Naive thymus-derived CD4-positive, alpha-beta T cell (primary cell): ENCODE results near the gene TRMT61A. TPM values are rescaled to one million over a fixed set of nuclear protein-coding genes. Genes with fewer than 3 reads are reported as not detected.
A peak's percentile ranks its signal among the peaks of the same experiment; 100 is the strongest.

Source experiments
- ATAC-seq: fragments of 150-1000 bp; cut with Tn5 transposase; 2 replicates; pipeline ENCODE4 v1.10.0; 2021; ENCODE audit warnings: mild to moderate bottlenecking, moderate library complexity
- CTCF ChIA-PET: fragments of 350-600 bp; sonication (Branson Sonifier 250); formaldehyde crosslinking; loops from one replicate; lab custom pipeline; 2021; ENCODE audit warnings: antibody characterized with exemption; lab: Charles Lee
- POLR2A ChIA-PET: fragments of 350-600 bp; sonication (Branson Sonifier 250); formaldehyde crosslinking; loops from one replicate; lab custom pipeline; 2021; ENCODE audit warnings: antibody characterized with exemption, inconsistent platforms; lab: Charles Lee
- DNase-seq, 9 donors: peaks; one replicate each; pipeline versions ENCODE4 v3.0.0 to v3.0.0-alpha.2; 2020 to 2022; ENCODE audit warnings: mixed read lengths in 1 of 9
- H3K27ac ChIP-seq: one replicate; pipeline ENCODE4 v1.7.0; 2013; ENCODE audit warnings: mild to moderate bottlenecking, low read depth, low read length, moderate library complexity
- H3K27me3 ChIP-seq, 2 donors: one replicate each; pipeline ENCODE4 v1.7.0; 2013; ENCODE audit warnings: low read length in 2 of 2, mild to moderate bottlenecking in 2 of 2, moderate library complexity in 2 of 2; ENCODE audit not compliant: control insufficient read depth in 2 of 2, insufficient read depth in 2 of 2
- H3K36me3 ChIP-seq, 3 experiments: 1 replicate in 2 of 3; 2 replicates in 1 of 3; pipeline ENCODE4 v1.7.0; 2013; ENCODE audit warnings: low read length in 3 of 3, mild to moderate bottlenecking in 3 of 3, moderate library complexity in 1 of 3; ENCODE audit not compliant: insufficient read depth in 3 of 3, control insufficient read depth in 2 of 3
- H3K4me1 ChIP-seq, 2 donors: one replicate each; pipeline ENCODE4 v1.7.0; 2013; ENCODE audit warnings: low read length in 2 of 2, mild to moderate bottlenecking in 2 of 2, moderate library complexity in 1 of 2; ENCODE audit not compliant: control insufficient read depth in 2 of 2, insufficient read depth in 2 of 2
- H3K4me3 ChIP-seq: 2 replicates; pipeline ENCODE4 v1.7.0; 2013; ENCODE audit warnings: mild to moderate bottlenecking, low read length
- H3K9me3 ChIP-seq, 3 experiments: 1 replicate in 2 of 3; 2 replicates in 1 of 3; pipeline ENCODE4 v1.7.0; 2013; ENCODE audit warnings: low read length in 3 of 3; ENCODE audit not compliant: control insufficient read depth in 2 of 3
- H3K27ac Mint-ChIP-seq, 9 donors: one replicate each; pipeline ENCODE4 v1.8.0; 2020 to 2022; ENCODE audit warnings: mixed read lengths in 9 of 9, mild to moderate bottlenecking in 8 of 9, moderate library complexity in 5 of 9, inconsistent platforms in 2 of 9
- H3K27me3 Mint-ChIP-seq, 5 donors: one replicate each; pipeline ENCODE4 v1.8.0; 2021 to 2022; ENCODE audit warnings: mixed read lengths in 5 of 5, mild to moderate bottlenecking in 1 of 5
- H3K36me3 Mint-ChIP-seq, 5 donors: one replicate each; pipeline ENCODE4 v1.8.0; 2020 to 2022; ENCODE audit warnings: mixed read lengths in 5 of 5, mild to moderate bottlenecking in 3 of 5, inconsistent platforms in 1 of 5
- H3K4me1 Mint-ChIP-seq, 7 donors: one replicate each; pipeline ENCODE4 v1.8.0; 2020 to 2022; ENCODE audit warnings: mixed read lengths in 7 of 7, mild to moderate bottlenecking in 3 of 7, inconsistent platforms in 1 of 7
- H3K4me3 Mint-ChIP-seq, 10 donors: one replicate each; pipeline ENCODE4 v1.8.0; 2020 to 2022; ENCODE audit warnings: mild to moderate bottlenecking in 10 of 10, mixed read lengths in 10 of 10, moderate library complexity in 6 of 10, inconsistent platforms in 2 of 10
- H3K9me3 Mint-ChIP-seq, 11 donors: one replicate each; pipeline ENCODE4 v1.8.0; 2020 to 2022; ENCODE audit warnings: mixed read lengths in 11 of 11, mild to moderate bottlenecking in 4 of 11, inconsistent platforms in 1 of 11, moderate library complexity in 1 of 11
- intact Hi-C, 2 donors: fragments of 100-400 bp; cut with micrococcal nuclease; formaldehyde crosslinking; loops; one replicate each; pipeline ENCODE4 v1.15.1; 2023
- polyA plus RNA-seq, 2 donors: library from polyadenylated mRNA; unstranded; fragments of 300-500 nt; fragmentation: Illumina TruSeq; gene quantifications; one replicate each; pipeline ENCODE4 v1.2.3, GENCODE V29; 2021
- total RNA-seq, 6 experiments: library from RNA in 5 of 6; stranded (reverse) in 5 of 6; gene quantifications; 1 replicate in 5 of 6; 2 replicates in 1 of 6; pipeline ENCODE4 v1.2.3 and lab custom pipeline; 2021 to 2026

TRMT61A gene
- total and polyA plus RNA-seq, 7 experiments from 2014 or later, result 6.3 to 15.1 (median 12.2) TPM

- peaks cover 0 to 10% (median 5%) of the 10 kb centered on the region in 5 donors for H3K36me3 Mint-ChIP-seq
- no peaks in the 10 kb centered on the region for H3K27me3 Mint-ChIP-seq
- H3K4me3 Mint-ChIP-seq, result peak overlapping the region; percentile 82 to 98 (median 94)
- ChIA-PET CTCF (interaction anchor here (0.6 kb wide), 2 partner anchors 42 to 62 kb away, joined by 3 read pairs; no protein-coding TSS in a partner anchor), POLR2A (no interaction called here)
- DNase-seq (no peak), ATAC-seq (no peak)
- no peaks in the 10 kb centered on the region for H3K27me3 ChIP-seq
- peaks cover 8 to 36% (median 11%) of the 10 kb centered on the region in 3 experiments for H3K36me3 ChIP-seq
- H3K27ac Mint-ChIP-seq, result peak overlapping the region; percentile 84 to 93 (median 88)
- intact Hi-C loops, result loop anchor here (2.0 to 5.0 kb wide), 4 partner anchors 34 to 359 kb away; partner anchors contain the start of genes KLC1 (in 2 of the 2) and TRMT61A (in 1 of the 2)
- peak overlapping the region; percentile 87 for H3K27ac ChIP-seq
- peak overlapping the region; percentile 91 for H3K4me3 ChIP-seq
- peaks cover 43 to 73% (median 63%) of the 10 kb centered on the region in 7 donors for H3K4me1 Mint-ChIP-seq
- H3K4me1 ChIP-seq, result peaks cover 32 to 38% of the 10 kb centered on the region in 2 donors
- H3K9me3 Mint-ChIP-seq, result peaks cover 0 to 1% (median 0%) of the 10 kb centered on the region in 11 donors
- H3K9me3 ChIP-seq, result no peaks in the 10 kb centered on the region
Measured at GRCh38 chr14:103563226-103563620, 34.2 kb downstream of the TRMT61A start.

- Histone ChIP-seq H3K9me3 (no peaks in the 10 kb centered on the region), H3K36me3 (peaks cover 8 to 30% (median 11%) of the 10 kb centered on the region in 3 experiments), H3K27ac (peak overlapping the region; percentile 87), H3K4me3 (peak overlapping the region; percentile 91), H3K4me1 (peaks cover 32 to 37% of the 10 kb centered on the region in 2 donors), H3K27me3 (no peaks in the 10 kb centered on the region)
- ChIA-PET CTCF (interaction anchor here (0.6 kb wide), 2 partner anchors 43 to 62 kb away, joined by 3 read pairs; no protein-coding TSS in a partner anchor), POLR2A (interaction anchor here (0.6 kb wide), 1 partner anchor 1494 kb away, joined by 4 read pairs; no protein-coding TSS in a partner anchor)
- Mint-ChIP-seq H3K27ac (peak overlapping the region; percentile 49 to 93 (median 88)), H3K4me1 (peaks cover 36 to 66% (median 55%) of the 10 kb centered on the region in 7 donors), H3K4me3 (peak overlapping the region; percentile 82 to 98 (median 94)), H3K36me3 (peaks cover 0 to 10% (median 5%) of the 10 kb centered on the region in 5 donors), H3K27me3 (no peaks in the 10 kb centered on the region), H3K9me3 (peaks cover 0 to 1% (median 0%) of the 10 kb centered on the region in 11 donors)
- intact Hi-C loops, result loop anchor here (2.0 to 5.0 kb wide), 4 partner anchors 35 to 358 kb away; partner anchors contain the start of genes KLC1 (in 2 of the 2) and TRMT61A (in 1 of the 2)
- DNase-seq, result no peak
- no peak for ATAC-seq
Measured at GRCh38 chr14:103563844-103564505, 35.0 kb downstream of the TRMT61A start.

GRCh38 chr14:103568952-103569351 lies 40.0 kb downstream of the TRMT61A start:
- H3K4me1 Mint-ChIP-seq, result peaks cover 0 to 31% (median 19%) of the 10 kb centered on the region in 7 donors

DNA sequence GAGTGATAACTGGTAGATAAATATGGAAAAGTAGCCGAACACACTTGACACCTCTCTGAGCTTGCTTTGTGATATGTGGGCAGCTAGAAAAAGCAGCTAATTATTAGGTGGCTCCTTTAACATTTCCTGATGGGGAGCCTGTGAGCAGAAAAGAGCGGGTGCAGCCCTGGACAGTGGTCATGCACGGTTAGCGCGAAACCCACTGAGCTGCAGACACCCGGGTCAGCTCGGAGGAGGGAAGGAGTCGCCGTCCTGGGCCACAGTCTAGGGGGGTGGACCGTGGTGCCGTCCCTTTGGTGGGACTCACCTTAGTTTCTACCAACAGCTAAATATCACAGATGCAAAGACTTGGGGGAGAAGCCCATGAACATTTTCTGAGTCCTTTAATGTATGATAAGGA lies 40.4 kb downstream of the TRMT61A start:
- H3K4me1 Mint-ChIP-seq, result peaks cover 0 to 28% (median 16%) of the 10 kb centered on the region in 7 donors
- Histone ChIP-seq H3K27ac (no peak overlapping the region), H3K36me3 (peaks cover 0 to 14% (median 0%) of the 10 kb centered on the region in 3 experiments), H3K27me3 (no peaks in the 10 kb centered on the region), H3K4me3 (no peak overlapping the region), H3K4me1 (no peaks in the 10 kb centered on the region), H3K9me3 (no peaks in the 10 kb centered on the region)
- ATAC-seq, result no peak
- intact Hi-C loops, result no loop called here
- no peak overlapping the region for H3K4me3 Mint-ChIP-seq
- CTCF ChIA-PET, result interaction anchor here (0.7 kb wide), 1 partner anchor 110 kb away, joined by 3 read pairs; no protein-coding TSS in a partner anchor
- H3K27me3 Mint-ChIP-seq, result no peaks in the 10 kb centered on the region
- POLR2A ChIA-PET, result no interaction called here
- H3K27ac Mint-ChIP-seq, result no peak overlapping the region
- H3K9me3 Mint-ChIP-seq, result no peaks in the 10 kb centered on the region
- peaks cover 2 to 7% (median 2%) of the 10 kb centered on the region in 5 donors for H3K36me3 Mint-ChIP-seq
- no peak for DNase-seq

More at GRCh38 chr14:103568952-103569351, 40.0 kb downstream of the TRMT61A start:
- no peaks in the 10 kb centered on the region for H3K9me3 ChIP-seq
- ATAC-seq, result no peak
- ChIA-PET POLR2A (no interaction called here), CTCF (interaction anchor here (0.7 kb wide), 1 partner anchor 111 kb away, joined by 3 read pairs; no protein-coding TSS in a partner anchor)
- H3K9me3 Mint-ChIP-seq, result no peaks in the 10 kb centered on the region
- H3K4me3 Mint-ChIP-seq, result no peak overlapping the region
- no peak overlapping the region for H3K27ac Mint-ChIP-seq
- peaks cover 0 to 10% (median 0%) of the 10 kb centered on the region in 3 experiments for H3K36me3 ChIP-seq
- H3K27me3 Mint-ChIP-seq, result no peaks in the 10 kb centered on the region
- H3K36me3 Mint-ChIP-seq, result peaks cover 0 to 4% (median 0%) of the 10 kb centered on the region in 5 donors
- no peak overlapping the region for H3K4me3 ChIP-seq
- H3K27me3 ChIP-seq, result no peaks in the 10 kb centered on the region
- no peak for DNase-seq
- H3K27ac ChIP-seq, result no peak overlapping the region
- peaks cover 3% of the 10 kb centered on the region in 2 donors for H3K4me1 ChIP-seq
- intact Hi-C loops, result no loop called here

GRCh38 chr14:103574104-103574503 lies 45.1 kb downstream of the TRMT61A start:
- H3K36me3 Mint-ChIP-seq, result peaks cover 5 to 17% (median 11%) of the 10 kb centered on the region in 5 donors
- Histone ChIP-seq H3K4me3 (no peak overlapping the region), H3K27me3 (no peaks in the 10 kb centered on the region), H3K4me1 (no peaks in the 10 kb centered on the region), H3K27ac (no peak overlapping the region), H3K9me3 (no peaks in the 10 kb centered on the region), H3K36me3 (peaks cover 0 to 48% (median 3%) of the 10 kb centered on the region in 3 experiments)
- no peak for DNase-seq
- CTCF ChIA-PET, result interaction anchor here (0.6 to 1.1 kb wide), 4 partner anchors 27 to 1066 kb away, joined by 3 to 7 read pairs (median 4); no protein-coding TSS in a partner anchor
- ATAC-seq, result no peak
- no peak overlapping the region for H3K27ac Mint-ChIP-seq
- peaks cover 0 to 3% (median 0%) of the 10 kb centered on the region in 7 donors for H3K4me1 Mint-ChIP-seq
- no peaks in the 10 kb centered on the region for H3K27me3 Mint-ChIP-seq
- H3K9me3 Mint-ChIP-seq, result no peaks in the 10 kb centered on the region
- POLR2A ChIA-PET, result no interaction called here
- intact Hi-C loops, result loop anchor here in 1 of 2 donors (5.0 kb wide), 2 partner anchors 233 to 503 kb away; no protein-coding TSS in a partner anchor
- H3K4me3 Mint-ChIP-seq, result no peak overlapping the region

- no peak overlapping the region for H3K4me3 Mint-ChIP-seq
- Histone ChIP-seq H3K27ac (no peak overlapping the region), H3K4me1 (no peaks in the 10 kb centered on the region), H3K9me3 (no peaks in the 10 kb centered on the region), H3K27me3 (no peaks in the 10 kb centered on the region), H3K36me3 (peaks cover 0 to 48% (median 3%) of the 10 kb centered on the region in 3 experiments), H3K4me3 (no peak overlapping the region)
- ATAC-seq, result no peak
- ChIA-PET POLR2A (interaction anchor here (1.1 kb wide), 1 partner anchor 33 kb away, joined by 3 read pairs; no protein-coding TSS in a partner anchor), CTCF (interaction anchor here (1.1 kb wide), 1 partner anchor 28 kb away, joined by 3 read pairs; no protein-coding TSS in a partner anchor)
- no peaks in the 10 kb centered on the region for H3K27me3 Mint-ChIP-seq
- DNase-seq, result no peak
- no peaks in the 10 kb centered on the region for H3K9me3 Mint-ChIP-seq
- peak overlapping the region in 2 of 9 donors; percentile 12 to 80 for H3K27ac Mint-ChIP-seq
- peaks cover 5 to 17% (median 11%) of the 10 kb centered on the region in 5 donors for H3K36me3 Mint-ChIP-seq
- intact Hi-C loops, result loop anchor here in 1 of 2 donors (5.0 kb wide), 2 partner anchors 233 to 503 kb away; no protein-coding TSS in a partner anchor
- H3K4me1 Mint-ChIP-seq, result peaks cover 0 to 3% (median 0%) of the 10 kb centered on the region in 7 donors
Measured at GRCh38 chr14:103574707-103575285, 45.8 kb downstream of the TRMT61A start.
